ENCODE measurements around the gene ACAP3.

GRCh38 chr1:1285102-1285571 is 22.6 kb downstream of the ACAP3 start:
- TF ChIP-seq CREB5 (CRISPR knock-in tag; IDR thresholded peaks at IDR 0.05; ENCODE audit: low read depth), result no peak
- TF ChIP-seq ZNF565 (CRISPR knock-in tag; conservative IDR thresholded peaks at IDR 0.05; ENCODE audit: low read depth), result no peak
- no peak for TF ChIP-seq TOX (CRISPR knock-in tag; IDR thresholded peaks at IDR 0.05; ENCODE audit: borderline replicate concordance)
- TF ChIP-seq ZFP3 (CRISPR knock-in tag; IDR thresholded peaks at IDR 0.05), result no peak
- TF ChIP-seq ZFP30 (CRISPR knock-in tag; IDR thresholded peaks at IDR 0.05), result no peak
- TF ChIP-seq GLIS3 (CRISPR knock-in tag; IDR thresholded peaks at IDR 0.05), result no peak
- TF ChIP-seq PATZ1 (CRISPR knock-in tag; IDR thresholded peaks at IDR 0.05; ENCODE audit: borderline replicate concordance), result no peak
- TF ChIP-seq ARNTL (CRISPR knock-in tag; IDR thresholded peaks at IDR 0.05; ENCODE audit: borderline replicate concordance, low read depth), result no peak
- TF ChIP-seq SNAI2 (CRISPR knock-in tag; IDR thresholded peaks at IDR 0.05), result no peak
